Prostate gland (tissue), 2 donors: ENCODE data around the gene MTAP. TPM values are rescaled to one million over a fixed set of nuclear protein-coding genes. Genes with fewer than 3 reads are reported as not detected.

Source experiments
- DNase-seq: peaks from one replicate; pipeline ENCODE4 v3.0.0-alpha.2; 2019; ENCODE audit warnings: low spot score
- H3K27ac ChIP-seq, 2 donors: fragments of 200-600 bp; sonication (generic); 2 replicates each; pipeline ENCODE4 v1.5.1; 2017 to 2019
- H3K27me3 ChIP-seq: fragments of 200-600 bp; sonication (generic); replicated peaks from 2 replicates; pipeline ENCODE4 v1.5.1; 2019; ENCODE audit not compliant: insufficient read depth
- H3K36me3 ChIP-seq, 2 donors: fragments of 200-600 bp; sonication (generic); 1 replicate in 1 of 2; 2 replicates in 1 of 2; pipeline versions ENCODE4 v1.5.1 to v1.8.1; 2017 to 2019
- H3K4me1 ChIP-seq: fragments of 200-600 bp; sonication (generic); replicated peaks from 2 replicates; pipeline ENCODE4 v1.5.1; 2019
- H3K4me3 ChIP-seq, 2 donors: fragments of 200-600 bp; sonication (generic); 2 replicates each; pipeline ENCODE4 v1.5.1; 2017 to 2019
- H3K9me3 ChIP-seq: fragments of 200-600 bp; sonication (generic); 2 replicates; pipeline ENCODE4 v1.5.1; 2017
- CTCF ChIP-seq, 4 experiments: fragments of 200-600 bp in 2 of 4; fragments of 450-650 bp in 2 of 4; sonication (generic) in 2 of 4; IDR thresholded peaks; 1 replicate in 3 of 4; 2 replicates in 1 of 4; pipeline ENCODE4 v1.5.1; 2016 to 2019; ENCODE audit warnings: antibody characterized with exemption in 4 of 4, mild to moderate bottlenecking in 2 of 4, moderate library complexity in 2 of 4
- POLR2A ChIP-seq: fragments of 450-650 bp; IDR thresholded peaks from one replicate; pipeline ENCODE4 v1.6.1; 2016; ENCODE audit warnings: antibody characterized with exemption, mild to moderate bottlenecking
- POLR2AphosphoS5 ChIP-seq: sonication (generic); formaldehyde crosslinking; IDR thresholded peaks from one replicate; pipeline ENCODE4 v1.6.1; 2017; ENCODE audit warnings: antibody characterized with exemption
- WGBS: methylation state at CpG from one replicate; pipeline ENCODE4 v1.1.5; 2018; 5-methylcytosine and 5-hydroxymethylcytosine counted together
- intact Hi-C: fragments of 100-400 bp; cut with DNase I; formaldehyde crosslinking; loops from one replicate; pipeline ENCODE4 v1.14.2; 2022
- total RNA-seq, 2 donors: library from RNA; depleted of rRNA; stranded (reverse); fragments of >200 nt; gene quantifications; one replicate each; pipeline ENCODE4 v1.1.0, GENCODE V29; 2016

Gene MTAP
- total RNA-seq, 2 donors from 2014 or later = 13.3 to 33.5 TPM

- intact Hi-C loops = no loop called here
- no peaks in the 10 kb centered on the region for H3K9me3 ChIP-seq
- H3K4me3 ChIP-seq = no peak overlapping the region
- WGBS = 100% methylated on average over 3 of the region's 3 CpGs
- no peaks in the 10 kb centered on the region for H3K4me1 ChIP-seq
- DNase-seq = no peak
- TF ChIP-seq POLR2AphosphoS5 = no peak
- no peaks in the 10 kb centered on the region for H3K36me3 ChIP-seq
- H3K27me3 ChIP-seq = no peaks in the 10 kb centered on the region
- no peak overlapping the region for H3K27ac ChIP-seq
Observed at GRCh38 chr9:21835121-21835520, 32.7 kb downstream of the MTAP start.

GRCh38 chr9:21836437-21837161 lies 34.2 kb downstream of the MTAP start:
- intact Hi-C loops = no loop called here
- 52% methylated on average over 7 of the region's 7 CpGs for WGBS
- no peak for DNase-seq
- TF ChIP-seq POLR2AphosphoS5 (no peak), POLR2A (no peak), CTCF (IDR thresholded peaks at IDR 0.05) (no peak)
- H3K36me3 ChIP-seq = no peaks in the 10 kb centered on the region
- no peak overlapping the region for H3K4me3 ChIP-seq
- no peaks in the 10 kb centered on the region for H3K9me3 ChIP-seq
- H3K27ac ChIP-seq = no peak overlapping the region
- H3K27me3 ChIP-seq = no peaks in the 10 kb centered on the region
- no peaks in the 10 kb centered on the region for H3K4me1 ChIP-seq

- intact Hi-C loops = no loop called here
- H3K36me3 ChIP-seq = no peaks in the 10 kb centered on the region
- no peaks in the 10 kb centered on the region for H3K27me3 ChIP-seq
- no peak for TF ChIP-seq POLR2A
- no peak for TF ChIP-seq POLR2AphosphoS5
- no peak for TF ChIP-seq CTCF (IDR thresholded peaks at IDR 0.05)
- DNase-seq = no peak
- H3K9me3 ChIP-seq = no peaks in the 10 kb centered on the region
- H3K27ac ChIP-seq = no peak overlapping the region
- H3K4me3 ChIP-seq = no peak overlapping the region
- 87% methylated on average over 6 of the region's 6 CpGs for WGBS
- H3K4me1 ChIP-seq = no peaks in the 10 kb centered on the region
Observed at GRCh38 chr9:21837501-21837900, 35.1 kb downstream of the MTAP start.

- H3K36me3 ChIP-seq = no peaks in the 10 kb centered on the region
- H3K27me3 ChIP-seq = no peaks in the 10 kb centered on the region
- no peak for DNase-seq
- intact Hi-C loops = no loop called here
- no peaks in the 10 kb centered on the region for H3K4me1 ChIP-seq
- H3K27ac ChIP-seq = no peak overlapping the region
- no peak overlapping the region for H3K4me3 ChIP-seq
- 96% methylated on average over 2 of the region's 2 CpGs for WGBS
- no peak for TF ChIP-seq POLR2A
- TF ChIP-seq CTCF (IDR thresholded peaks at IDR 0.05) = no peak
- TF ChIP-seq POLR2AphosphoS5 = no peak
- H3K9me3 ChIP-seq = no peaks in the 10 kb centered on the region
Observed at GRCh38 chr9:21840647-21841046, 38.2 kb downstream of the MTAP start.

- TF ChIP-seq POLR2A (no peak), POLR2AphosphoS5 (no peak), CTCF (IDR thresholded peaks at IDR 0.05) (no peak)
- Histone ChIP-seq H3K9me3 (no peaks in the 10 kb centered on the region), H3K27me3 (no peaks in the 10 kb centered on the region), H3K4me3 (no peak overlapping the region), H3K4me1 (no peaks in the 10 kb centered on the region), H3K36me3 (no peaks in the 10 kb centered on the region), H3K27ac (no peak overlapping the region)
- no peak for DNase-seq
- 88% methylated on average over 1 of the region's 1 CpG for WGBS
- intact Hi-C loops = no loop called here
Observed at GRCh38 chr9:21841133-21841532, 38.7 kb downstream of the MTAP start.
